ENCODE measurements around the gene RNF148. TPM values are rescaled to one million over a fixed set of nuclear protein-coding genes. Genes with fewer than 3 reads are reported as not detected.

The RNF148 gene, protein sequence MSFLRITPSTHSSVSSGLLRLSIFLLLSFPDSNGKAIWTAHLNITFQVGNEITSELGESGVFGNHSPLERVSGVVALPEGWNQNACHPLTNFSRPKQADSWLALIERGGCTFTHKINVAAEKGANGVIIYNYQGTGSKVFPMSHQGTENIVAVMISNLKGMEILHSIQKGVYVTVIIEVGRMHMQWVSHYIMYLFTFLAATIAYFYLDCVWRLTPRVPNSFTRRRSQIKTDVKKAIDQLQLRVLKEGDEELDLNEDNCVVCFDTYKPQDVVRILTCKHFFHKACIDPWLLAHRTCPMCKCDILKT
- 0.43 and 0.65 TPM in 2 replicates for total RNA-seq

DNA sequence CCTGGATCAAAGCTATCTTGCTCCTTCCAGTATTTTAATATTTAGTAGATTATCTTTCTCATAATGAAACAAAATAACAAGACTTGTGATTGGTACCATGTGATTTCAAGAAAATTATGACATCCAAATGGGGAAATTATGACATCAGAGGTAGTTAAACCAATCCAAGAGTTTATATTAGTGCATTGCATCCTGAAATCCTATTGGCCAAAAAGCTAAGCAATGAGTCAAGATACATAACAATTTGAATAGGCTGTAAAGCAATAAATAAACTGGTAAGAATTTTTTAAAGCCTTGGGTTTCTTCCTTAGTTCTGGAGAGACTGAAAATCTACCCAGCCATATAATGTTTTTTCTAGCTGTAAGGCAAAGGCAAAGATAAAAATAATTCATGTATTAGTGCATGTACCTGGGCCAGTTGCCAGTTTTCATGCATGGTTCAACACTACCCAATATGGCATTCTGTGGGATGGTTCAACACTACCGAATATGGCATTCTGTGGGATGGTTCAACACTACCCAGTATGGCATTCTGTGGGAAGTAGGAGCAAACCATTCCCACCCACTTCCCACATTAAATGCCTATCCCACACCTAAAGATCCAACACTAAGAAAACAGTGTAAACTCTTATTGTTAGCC lies at the start of gene RNF148:
TSS of gene RNF148 (minus strand) at position 51 of the 639 bp plus-strand sequence. CDS start 172 bp downstream, outside the sequence.

DNA sequence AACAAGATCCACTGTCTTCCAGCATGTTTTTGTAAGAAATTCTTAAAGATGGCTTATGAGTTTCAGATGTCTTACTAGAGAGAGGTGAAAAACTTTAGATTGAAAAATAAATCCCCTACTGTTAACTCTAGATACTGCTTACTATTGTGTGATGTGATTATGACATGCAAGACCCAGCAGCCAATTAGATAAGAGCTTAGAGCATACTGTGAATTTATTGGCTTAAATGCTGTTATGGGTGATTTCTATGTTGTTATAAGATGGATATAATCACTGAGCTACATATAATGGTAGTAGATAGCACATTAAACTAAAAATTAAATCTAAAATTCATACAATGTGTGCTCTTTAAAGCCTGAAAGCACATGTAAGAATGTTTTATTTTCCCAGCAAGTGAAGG lies 3.7 kb downstream of the RNF148 start, which contains the start of gene RNF133:
TSS of gene RNF133 (minus strand) at position 101 of the 400 bp plus-strand sequence. CDS start 199 bp downstream, outside the sequence.

Other genes starting within 250 kb of the RNF148 start
- gene RNF133, start 3.8 kb downstream of the RNF148 start, total RNA-seq: 0.46 TPM in 2 replicates
- 14.4 and 18.3 TPM in 2 replicates for gene CADPS2, start 183.5 kb upstream of the RNF148 start, total RNA-seq

Data from smooth muscle cell of the pulmonary artery (primary cell).